Measurements from ENCODE around the gene ASIC4. TPM values are rescaled to one million over a fixed set of nuclear protein-coding genes. Genes with fewer than 3 reads are reported as not detected.
A peak's percentile ranks its signal among the peaks of the same experiment; 100 is the strongest.

The ASIC4 gene
- total RNA-seq, 1 experiment from 2014 or later, result 0.45 TPM

DNA sequence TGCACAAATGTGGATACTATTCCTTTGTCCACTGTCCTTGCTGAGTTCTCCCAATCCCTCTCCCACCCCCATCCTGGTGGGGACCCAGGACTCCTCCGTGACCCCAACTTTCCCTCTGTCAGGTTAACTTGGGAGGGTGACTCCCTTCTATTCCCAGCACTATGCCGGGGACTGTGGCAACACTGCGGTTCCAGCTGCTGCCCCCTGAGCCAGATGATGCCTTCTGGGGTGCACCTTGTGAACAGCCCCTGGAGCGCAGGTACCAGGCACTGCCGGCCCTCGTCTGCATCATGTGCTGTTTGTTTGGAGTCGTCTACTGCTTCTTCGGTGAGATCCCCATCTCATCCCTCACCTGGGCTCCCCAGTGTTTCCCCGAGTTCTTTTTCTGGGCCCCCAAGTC is 30.3 kb downstream of the ASIC4 start:
- Histone ChIP-seq H3K4me3 (ENCODE audit: low read depth, low read length, poor library complexity, severe bottlenecking) (peak overlapping the region; percentile 64), H3K27me3 (replicated peaks; ENCODE audit: insufficient read depth, low read depth, low read length, poor library complexity) (no peaks in the 10 kb centered on the region), H3K9me3 (ENCODE audit: low read depth, low read length, poor library complexity, severe bottlenecking) (no peaks in the 10 kb centered on the region), H3K27ac (ENCODE audit: low read depth, low read length, poor library complexity, severe bottlenecking) (no peak overlapping the region), H3K4me1 (ENCODE audit: insufficient read depth, low read length, poor library complexity, severe bottlenecking) (peaks cover 11% of the 10 kb centered on the region), H3K36me3 (ENCODE audit: insufficient read depth, low read length, poor library complexity, severe bottlenecking) (peaks cover 3% of the 10 kb centered on the region)
- no peak for TF ChIP-seq EZH2 (IDR thresholded peaks at IDR 0.05; ENCODE audit: borderline replicate concordance, low read depth, low read length, poor library complexity, severe bottlenecking)
- TF ChIP-seq, protein P1, sequence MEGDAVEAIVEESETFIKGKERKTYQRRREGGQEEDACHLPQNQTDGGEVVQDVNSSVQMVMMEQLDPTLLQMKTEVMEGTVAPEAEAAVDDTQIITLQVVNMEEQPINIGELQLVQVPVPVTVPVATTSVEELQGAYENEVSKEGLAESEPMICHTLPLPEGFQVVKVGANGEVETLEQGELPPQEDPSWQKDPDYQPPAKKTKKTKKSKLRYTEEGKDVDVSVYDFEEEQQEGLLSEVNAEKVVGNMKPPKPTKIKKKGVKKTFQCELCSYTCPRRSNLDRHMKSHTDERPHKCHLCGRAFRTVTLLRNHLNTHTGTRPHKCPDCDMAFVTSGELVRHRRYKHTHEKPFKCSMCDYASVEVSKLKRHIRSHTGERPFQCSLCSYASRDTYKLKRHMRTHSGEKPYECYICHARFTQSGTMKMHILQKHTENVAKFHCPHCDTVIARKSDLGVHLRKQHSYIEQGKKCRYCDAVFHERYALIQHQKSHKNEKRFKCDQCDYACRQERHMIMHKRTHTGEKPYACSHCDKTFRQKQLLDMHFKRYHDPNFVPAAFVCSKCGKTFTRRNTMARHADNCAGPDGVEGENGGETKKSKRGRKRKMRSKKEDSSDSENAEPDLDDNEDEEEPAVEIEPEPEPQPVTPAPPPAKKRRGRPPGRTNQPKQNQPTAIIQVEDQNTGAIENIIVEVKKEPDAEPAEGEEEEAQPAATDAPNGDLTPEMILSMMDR (conservative IDR thresholded peaks at IDR 0.05; ENCODE audit: low read depth, low read length), result no peak
- POLR2A ChIA-PET (ENCODE audit: low non-redundant PET), result no interaction called here
- no TSS peak for BruUV-seq (replicated peaks)
- CTCF ChIA-PET, result no interaction called here
- DNase-seq (ENCODE audit: low spot score), result no peak
- intact Hi-C loops (cut with micrococcal nuclease; ENCODE audit: unreplicated experiment), result no loop called here

DNA sequence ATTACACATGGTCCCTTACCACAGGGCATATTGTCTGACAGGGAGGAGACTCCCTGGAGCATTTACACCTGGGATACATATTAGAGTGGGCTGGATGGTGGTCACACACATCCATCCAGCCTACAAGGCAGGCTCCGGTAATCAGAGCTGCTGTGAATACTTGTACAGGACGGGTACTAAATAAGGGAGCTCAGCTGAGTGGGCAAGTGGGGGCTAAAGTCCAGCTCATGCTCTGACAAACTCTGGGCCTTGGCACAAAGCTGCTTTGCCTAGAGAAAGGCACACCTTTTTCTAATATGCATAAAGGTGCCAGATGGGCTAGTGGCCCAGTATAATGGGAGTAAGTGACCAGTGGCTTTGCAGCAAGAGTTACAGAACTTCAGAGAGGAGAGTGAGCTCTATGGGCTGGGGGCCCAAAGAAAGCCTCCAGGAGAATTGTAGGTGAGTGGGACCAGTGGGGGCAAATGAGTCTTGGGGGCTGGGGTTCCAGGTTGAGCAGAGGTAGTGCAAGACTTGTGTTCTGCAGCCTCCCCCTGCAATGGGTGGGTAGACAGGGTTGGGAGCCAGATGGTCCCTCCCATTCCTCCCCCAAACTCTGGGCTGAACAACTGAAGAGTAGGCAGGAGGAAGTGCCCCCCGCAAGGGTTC is 31.1 kb downstream of the ASIC4 start:
- no peaks in the 10 kb centered on the region for H3K9me3 ChIP-seq (ENCODE audit: low read depth, low read length, poor library complexity, severe bottlenecking)
- peaks cover 3% of the 10 kb centered on the region for H3K36me3 ChIP-seq (ENCODE audit: insufficient read depth, low read length, poor library complexity, severe bottlenecking)

DNA sequence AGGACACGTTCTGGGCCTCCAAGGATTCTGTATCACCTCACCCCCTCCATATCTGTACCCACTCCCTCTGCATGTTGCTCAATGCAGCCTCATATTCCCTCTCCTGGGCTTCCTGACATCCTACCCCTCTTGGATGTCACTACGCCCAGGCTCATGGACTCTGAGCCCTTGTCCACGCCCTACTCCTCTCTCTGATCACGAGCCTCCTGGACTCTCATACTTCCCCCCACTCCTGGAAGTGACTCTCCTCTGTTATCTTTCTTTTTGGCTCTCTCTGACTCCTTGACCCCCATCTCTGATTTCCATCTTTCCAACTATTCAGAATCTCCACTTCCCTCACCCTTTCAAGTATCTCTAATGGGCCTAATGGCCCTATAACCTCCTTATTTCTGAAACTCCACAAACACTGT is 31.7 kb downstream of the ASIC4 start:
- TF ChIP-seq EZH2 (IDR thresholded peaks at IDR 0.05; ENCODE audit: borderline replicate concordance, low read depth, low read length, poor library complexity, severe bottlenecking), result no peak
- TF ChIP-seq, protein P1 (conservative IDR thresholded peaks at IDR 0.05; ENCODE audit: low read depth, low read length), result no peak
- Histone ChIP-seq H3K9me3 (ENCODE audit: low read depth, low read length, poor library complexity, severe bottlenecking) (no peaks in the 10 kb centered on the region), H3K36me3 (ENCODE audit: insufficient read depth, low read length, poor library complexity, severe bottlenecking) (no peaks in the 10 kb centered on the region), H3K4me3 (ENCODE audit: low read depth, low read length, poor library complexity, severe bottlenecking) (no peak overlapping the region), H3K4me1 (ENCODE audit: insufficient read depth, low read length, poor library complexity, severe bottlenecking) (peaks cover 11% of the 10 kb centered on the region), H3K27me3 (replicated peaks; ENCODE audit: insufficient read depth, low read depth, low read length, poor library complexity) (no peaks in the 10 kb centered on the region), H3K27ac (ENCODE audit: low read depth, low read length, poor library complexity, severe bottlenecking) (no peak overlapping the region)
- intact Hi-C loops (cut with micrococcal nuclease; ENCODE audit: unreplicated experiment), result no loop called here
- no peak for DNase-seq (ENCODE audit: low spot score)
- ChIA-PET POLR2A (ENCODE audit: low non-redundant PET) (no interaction called here), CTCF (no interaction called here)
- BruUV-seq (replicated peaks), result no TSS peak

More for the DNA sequence above, 31.1 kb downstream of the ASIC4 start:
- DNase-seq (ENCODE audit: low spot score), result no peak
- ChIA-PET CTCF (no interaction called here), POLR2A (ENCODE audit: low non-redundant PET) (no interaction called here)
- BruUV-seq (replicated peaks), result no TSS peak
- intact Hi-C loops (cut with micrococcal nuclease; ENCODE audit: unreplicated experiment), result no loop called here
- Histone ChIP-seq H3K4me3 (ENCODE audit: low read depth, low read length, poor library complexity, severe bottlenecking) (no peak overlapping the region), H3K4me1 (ENCODE audit: insufficient read depth, low read length, poor library complexity, severe bottlenecking) (peaks cover 11% of the 10 kb centered on the region), H3K27me3 (replicated peaks; ENCODE audit: insufficient read depth, low read depth, low read length, poor library complexity) (no peaks in the 10 kb centered on the region), H3K27ac (ENCODE audit: low read depth, low read length, poor library complexity, severe bottlenecking) (no peak overlapping the region)
- no peak for TF ChIP-seq EZH2 (IDR thresholded peaks at IDR 0.05; ENCODE audit: borderline replicate concordance, low read depth, low read length, poor library complexity, severe bottlenecking)
- TF ChIP-seq, protein P1 (conservative IDR thresholded peaks at IDR 0.05; ENCODE audit: low read depth, low read length), result no peak

Data from A673 (cell line).